ENCODE measurements around the gene PVALEF. TPM values are rescaled to one million over a fixed set of nuclear protein-coding genes. Genes with fewer than 3 reads are reported as not detected.

PVALEF gene
- total and polyA plus RNA-seq, 2 donors (not counting 3 experiments of a cell fraction or from before 2014, with no cell fraction given) = not detected

DNA sequence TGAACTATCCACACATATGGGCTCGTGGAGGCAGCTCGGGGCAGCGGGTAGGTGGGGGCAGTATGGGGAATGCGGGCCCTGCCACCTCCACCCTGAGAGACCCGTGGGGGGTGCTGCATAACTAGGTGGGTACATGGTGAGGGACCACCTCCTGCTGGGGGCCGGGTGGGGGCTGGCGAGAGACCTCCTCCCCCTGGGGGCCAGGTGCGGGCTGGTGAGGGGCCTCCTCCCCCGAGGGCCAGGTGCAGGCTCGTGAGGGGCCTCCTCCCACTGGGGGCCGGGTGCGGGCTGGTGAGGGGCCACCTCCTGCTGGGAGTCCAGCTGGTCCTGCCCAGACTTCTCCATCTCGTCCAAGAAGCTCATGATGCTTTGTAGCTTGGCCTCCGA, 32.1 kb downstream of the PVALEF start:
- H3K9ac ChIP-seq (replicated peaks; ENCODE audit: extremely low read depth, insufficient read depth, low read length) = no peak overlapping the region
- no peaks in the 10 kb centered on the region for H3K27me3 ChIP-seq (ENCODE audit: control insufficient read depth in 2 of 2, insufficient read depth in 2 of 2, low read length in 2 of 2)
- ChIA-PET POLR2A (no interaction called here), CTCF (interaction anchor here (1.3 to 1.5 kb wide), 2 partner anchors 43 to 55 kb away, joined by 3 to 7 read pairs; no protein-coding TSS in a partner anchor)
- no peak overlapping the region for H3K27ac ChIP-seq (ENCODE audit: insufficient read depth, low read depth, low read length)
- intact Hi-C loops (cut with micrococcal nuclease) (no loop called here), dilution Hi-C loops (cut with MboI; ENCODE audit: extremely low pct_ligation_motif_present, low sequenced_read_pairs) (no loop called here)
- H3K9me1 ChIP-seq (replicated peaks; ENCODE audit: control insufficient read depth, extremely low read depth, insufficient read depth, low read length) = no peaks in the 10 kb centered on the region
- no peak for DNase-seq (ENCODE audit: low read depth, low spot score)
- H3K4me2 ChIP-seq (ENCODE audit: insufficient read depth, low read length) = no peak overlapping the region
- BruUV-seq (replicated peaks) = no TSS peak
- no peaks in the 10 kb centered on the region for H3K4me1 ChIP-seq (ENCODE audit: control insufficient read depth, extremely low read depth, insufficient read depth, low read length)
- peaks cover 0 to 3% of the 10 kb centered on the region in 2 experiments for H3K36me3 ChIP-seq (ENCODE audit: control insufficient read depth in 2 of 2, extremely low read depth in 1 of 2, insufficient read depth in 2 of 2, low read length in 2 of 2)
- no peak overlapping the region for H3K4me3 ChIP-seq (replicated peaks in 1 of 3; ENCODE audit: insufficient read depth in 1 of 3, low read depth in 1 of 3, low read length in 3 of 3)
- FAIRE-seq = no peak
- no peak overlapping the region for H2AFZ ChIP-seq (ENCODE audit: low read depth, low read length)
- no peaks in the 10 kb centered on the region for H4K20me1 ChIP-seq (replicated peaks; ENCODE audit: control insufficient read depth, extremely low read depth, insufficient read depth, low read length)
- H3K9me3 ChIP-seq (replicated peaks; ENCODE audit: control insufficient read depth, insufficient read depth, low read length) = no peaks in the 10 kb centered on the region
- no peaks in the 10 kb centered on the region for H3K79me2 ChIP-seq (ENCODE audit: control insufficient read depth, insufficient read depth, low read length)
- TF ChIP-seq, protein P1, sequence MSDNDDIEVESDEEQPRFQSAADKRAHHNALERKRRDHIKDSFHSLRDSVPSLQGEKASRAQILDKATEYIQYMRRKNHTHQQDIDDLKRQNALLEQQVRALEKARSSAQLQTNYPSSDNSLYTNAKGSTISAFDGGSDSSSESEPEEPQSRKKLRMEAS (IDR thresholded peaks at IDR 0.05; ENCODE audit: insufficient read depth, insufficient read length) = no peak
- no peak for TF ChIP-seq JUN (IDR thresholded peaks at IDR 0.05; ENCODE audit: borderline replicate concordance, insufficient read depth, insufficient read length, low read depth)
- no peak for TF ChIP-seq MYC (IDR thresholded peaks at IDR 0.05; ENCODE audit: low read depth, low read length)
- TF ChIP-seq, protein P2, sequence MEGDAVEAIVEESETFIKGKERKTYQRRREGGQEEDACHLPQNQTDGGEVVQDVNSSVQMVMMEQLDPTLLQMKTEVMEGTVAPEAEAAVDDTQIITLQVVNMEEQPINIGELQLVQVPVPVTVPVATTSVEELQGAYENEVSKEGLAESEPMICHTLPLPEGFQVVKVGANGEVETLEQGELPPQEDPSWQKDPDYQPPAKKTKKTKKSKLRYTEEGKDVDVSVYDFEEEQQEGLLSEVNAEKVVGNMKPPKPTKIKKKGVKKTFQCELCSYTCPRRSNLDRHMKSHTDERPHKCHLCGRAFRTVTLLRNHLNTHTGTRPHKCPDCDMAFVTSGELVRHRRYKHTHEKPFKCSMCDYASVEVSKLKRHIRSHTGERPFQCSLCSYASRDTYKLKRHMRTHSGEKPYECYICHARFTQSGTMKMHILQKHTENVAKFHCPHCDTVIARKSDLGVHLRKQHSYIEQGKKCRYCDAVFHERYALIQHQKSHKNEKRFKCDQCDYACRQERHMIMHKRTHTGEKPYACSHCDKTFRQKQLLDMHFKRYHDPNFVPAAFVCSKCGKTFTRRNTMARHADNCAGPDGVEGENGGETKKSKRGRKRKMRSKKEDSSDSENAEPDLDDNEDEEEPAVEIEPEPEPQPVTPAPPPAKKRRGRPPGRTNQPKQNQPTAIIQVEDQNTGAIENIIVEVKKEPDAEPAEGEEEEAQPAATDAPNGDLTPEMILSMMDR (IDR thresholded peaks at IDR 0.05; ENCODE audit: extremely low read depth in 1 of 2, insufficient read depth in 1 of 2, low read depth in 1 of 2, low read length in 2 of 2) = no peak
- no peak for TF ChIP-seq EZH2 (IDR thresholded peaks at IDR 0.05; ENCODE audit: borderline replicate concordance, low read depth, low read length, severe bottlenecking)
- TF ChIP-seq POLR2A (IDR thresholded peaks at IDR 0.05; ENCODE audit: low read depth, low read length) = no peak
- TF ChIP-seq FOS (IDR thresholded peaks at IDR 0.05; ENCODE audit: borderline replicate concordance, insufficient read depth, low read length) = no peak
- no peak for TF ChIP-seq POLR2AphosphoS5 (IDR thresholded peaks at IDR 0.05; ENCODE audit: insufficient read depth, low read depth, low read length)
